Liver (tissue), 9 donors: ENCODE results near the gene TMEM221. TPM values are rescaled to one million over a fixed set of nuclear protein-coding genes. Genes with fewer than 3 reads are reported as not detected.
A peak's percentile ranks its signal among the peaks of the same experiment; 100 is the strongest.

ENCODE experiments used
- DNase-seq: peaks from one replicate; pipeline ENCODE4 v3.0.0-alpha.2; 2017; ENCODE audit warnings: low spot score
- H3K27ac ChIP-seq, 2 donors: one replicate each; pipeline ENCODE4 v1.7.0; 2013; ENCODE audit warnings: inconsistent platforms in 2 of 2, low read length in 2 of 2, control low read depth in 1 of 2, low read depth in 1 of 2, mild to moderate bottlenecking in 1 of 2
- H3K27me3 ChIP-seq, 4 donors: one replicate each; pipeline versions ENCODE4 v1.6.1 to v1.7.0; 2013; ENCODE audit warnings: low read length in 3 of 4, inconsistent platforms in 1 of 4, mild to moderate bottlenecking in 1 of 4, moderate library complexity in 1 of 4; ENCODE audit not compliant: control insufficient read depth in 4 of 4, insufficient read depth in 4 of 4
- H3K36me3 ChIP-seq, 4 donors: one replicate each; pipeline versions ENCODE4 v1.6.1 to v1.7.0; 2013; ENCODE audit warnings: low read length in 3 of 4, mild to moderate bottlenecking in 3 of 4, low read depth in 1 of 4, moderate library complexity in 1 of 4; ENCODE audit not compliant: control insufficient read depth in 4 of 4, insufficient read depth in 3 of 4
- H3K4me1 ChIP-seq, 4 donors: one replicate each; pipeline versions ENCODE4 v1.6.1 to v1.7.0; 2013; ENCODE audit warnings: low read length in 3 of 4, mild to moderate bottlenecking in 3 of 4, moderate library complexity in 1 of 4; ENCODE audit not compliant: control insufficient read depth in 4 of 4, insufficient read depth in 4 of 4
- H3K4me3 ChIP-seq, 3 donors: one replicate each; pipeline versions ENCODE4 v1.6.1 to v1.7.0; 2013; ENCODE audit warnings: low read length in 3 of 3, control low read depth in 1 of 3, low read depth in 1 of 3, mild to moderate bottlenecking in 1 of 3
- H3K9ac ChIP-seq, 2 donors: one replicate each; pipeline ENCODE4 v1.7.0; 2013; ENCODE audit warnings: low read length in 2 of 2, mild to moderate bottlenecking in 2 of 2, moderate library complexity in 2 of 2, control low read depth in 1 of 2, low read depth in 1 of 2
- H3K9me3 ChIP-seq, 4 donors: one replicate each; pipeline versions ENCODE4 v1.6.1 to v1.7.0; 2013; ENCODE audit warnings: low read length in 3 of 4; ENCODE audit not compliant: control insufficient read depth in 4 of 4
- EGR1 ChIP-seq, 2 donors: IDR thresholded peaks; 2 replicates each; pipeline ENCODE4 v1.6.1; 2016 to 2018; ENCODE audit warnings: antibody characterized with exemption in 2 of 2, low read depth in 2 of 2
- FOXA1 ChIP-seq: IDR thresholded peaks from 2 replicates; pipeline ENCODE4 v1.6.1; 2016; ENCODE audit warnings: antibody characterized with exemption
- FOXA2 ChIP-seq: IDR thresholded peaks from 2 replicates; pipeline ENCODE4 v1.6.1; 2016; ENCODE audit warnings: antibody characterized with exemption
- GABPA ChIP-seq, 2 donors: IDR thresholded peaks in 1 of 2; conservative IDR thresholded peaks in 1 of 2; 2 replicates each; pipeline ENCODE4 v1.6.1; 2016; ENCODE audit warnings: antibody characterized with exemption in 2 of 2, mild to moderate bottlenecking in 1 of 2, moderate library complexity in 1 of 2
- HNF4A ChIP-seq, 2 donors: conservative IDR thresholded peaks; 2 replicates each; pipeline ENCODE4 v1.6.1; 2016; ENCODE audit warnings: antibody characterized with exemption in 2 of 2, mild to moderate bottlenecking in 2 of 2
- HNF4G ChIP-seq: IDR thresholded peaks from 2 replicates; pipeline ENCODE4 v1.6.1; 2016; ENCODE audit warnings: antibody characterized with exemption
- JUND ChIP-seq, 2 donors: IDR thresholded peaks; 2 replicates each; pipeline ENCODE4 v1.6.1; 2016; ENCODE audit warnings: antibody characterized with exemption in 2 of 2
- NR2F2 ChIP-seq: IDR thresholded peaks from 2 replicates; pipeline ENCODE4 v1.6.1; 2016; ENCODE audit warnings: antibody characterized with exemption
- RAD21 ChIP-seq, 2 donors: IDR thresholded peaks; 2 replicates each; pipeline ENCODE4 v1.6.1; 2016; ENCODE audit warnings: antibody characterized with exemption in 2 of 2, mild to moderate bottlenecking in 2 of 2
- RXRA ChIP-seq, 2 donors: IDR thresholded peaks; 2 replicates each; pipeline ENCODE4 v1.6.1; 2017 to 2018; ENCODE audit warnings: antibody characterized with exemption in 2 of 2, mild to moderate bottlenecking in 1 of 2
- YY1 ChIP-seq: IDR thresholded peaks from 2 replicates; pipeline ENCODE4 v1.6.1; 2016; ENCODE audit warnings: antibody characterized with exemption, mild to moderate bottlenecking
- WGBS: extraction: QIAGEN DNeasy Blood & Tissue Kit; methylation state at CpG from one replicate; pipeline ENCODE4 v1.1.7; 2013; 5-methylcytosine and 5-hydroxymethylcytosine counted together
- polyA plus RNA-seq, 2 donors: library from polyadenylated mRNA; stranded (reverse) in 1 of 2; unstranded in 1 of 2; fragments of 200-250 nt in 1 of 2; fragments of >200 nt in 1 of 2; fragmentation: Nextera tagmentation in 1 of 2; extraction: Ambion mirVana in 1 of 2; gene quantifications; one replicate each; pipeline versions ENCODE4 v1.2.1 to v1.2.3, GENCODE V29; 2013 to 2015
- total RNA-seq, 2 donors: library from RNA; depleted of rRNA; stranded (reverse); fragments of >200 nt; gene quantifications; one replicate each; pipeline ENCODE4 v1.2.3, GENCODE V29; 2014
- TF ChIP-seq, protein P1 (sequence below): IDR thresholded peaks from 2 replicates; pipeline ENCODE4 v1.6.1; 2016; ENCODE audit warnings: antibody characterized with exemption
- TF ChIP-seq, protein P2 (sequence below): fragments of 150-350 bp; IDR thresholded peaks from 2 replicates; pipeline ENCODE4 v1.5.1; 2017; ENCODE audit warnings: improper control_type of control experiment, low read depth, low read length; ENCODE audit not compliant: missing input control
- TF ChIP-seq, protein P3 (sequence below): IDR thresholded peaks from 2 replicates; pipeline ENCODE4 v1.6.1; 2016; ENCODE audit warnings: antibody characterized with exemption
- TF ChIP-seq, protein P4 (sequence below): IDR thresholded peaks from 2 replicates; pipeline ENCODE4 v1.6.1; 2016; ENCODE audit warnings: antibody characterized with exemption, mild to moderate bottlenecking
- donor health status: healthy.
- donor health status: healthy.
- donor health status: healthy.
- donor health status: healthy.
- donor health status: healthy.

TMEM221 gene
- total and polyA plus RNA-seq, 4 donors = 0.06 to 0.15 (median 0.11) TPM

DNA sequence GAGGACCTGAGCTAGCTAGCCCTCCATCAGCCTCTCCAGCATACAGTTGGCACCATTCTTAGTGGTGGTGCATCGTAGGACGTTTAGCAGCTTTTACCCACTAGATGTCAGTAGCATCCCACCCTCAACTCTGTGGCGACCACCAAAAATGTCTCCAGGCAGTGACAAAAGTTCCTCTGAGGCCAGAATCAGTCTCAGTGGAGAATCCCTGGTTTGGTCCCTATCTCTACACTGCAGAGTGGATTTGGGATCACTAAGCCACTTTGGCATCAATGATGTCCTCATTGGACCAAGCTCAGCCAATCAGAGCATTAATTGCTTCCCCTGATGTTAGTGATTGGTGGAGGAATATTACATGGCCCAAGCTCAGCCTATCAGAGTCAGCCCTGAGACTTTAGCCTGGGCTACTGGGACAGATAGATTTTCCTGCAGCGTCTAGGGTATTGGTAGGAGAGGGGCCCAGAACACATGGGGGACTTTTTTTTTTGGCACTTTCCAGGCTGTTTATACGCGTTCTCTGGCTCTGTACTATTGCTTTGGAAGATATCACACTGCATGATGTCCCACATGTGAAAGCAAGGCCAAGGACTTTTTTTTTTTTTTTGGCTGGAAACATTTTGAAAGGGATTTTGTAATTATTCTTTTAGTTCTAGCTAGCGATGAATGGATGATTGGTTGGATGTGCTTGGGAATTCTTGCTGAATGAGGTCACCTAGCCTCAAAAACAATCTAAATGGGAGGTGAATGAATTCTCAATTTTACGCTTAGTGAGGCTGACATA lies 7.0 kb downstream of the TMEM221 start:
- H3K4me1 ChIP-seq = no peaks in the 10 kb centered on the region
- no peak overlapping the region for H3K4me3 ChIP-seq
- no peaks in the 10 kb centered on the region for H3K9me3 ChIP-seq
- peaks cover 0 to 2% (median 0%) of the 10 kb centered on the region in 4 donors for H3K27me3 ChIP-seq
- no peak for DNase-seq
- H3K36me3 ChIP-seq = no peaks in the 10 kb centered on the region
- H3K27ac ChIP-seq = no peak overlapping the region
- no peak overlapping the region for H3K9ac ChIP-seq
- TF ChIP-seq FOXA1 = no peak
- no peak for TF ChIP-seq HNF4G
- TF ChIP-seq, protein P1, sequence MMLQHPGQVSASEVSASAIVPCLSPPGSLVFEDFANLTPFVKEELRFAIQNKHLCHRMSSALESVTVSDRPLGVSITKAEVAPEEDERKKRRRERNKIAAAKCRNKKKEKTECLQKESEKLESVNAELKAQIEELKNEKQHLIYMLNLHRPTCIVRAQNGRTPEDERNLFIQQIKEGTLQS = no peak
- TF ChIP-seq, protein P2, sequence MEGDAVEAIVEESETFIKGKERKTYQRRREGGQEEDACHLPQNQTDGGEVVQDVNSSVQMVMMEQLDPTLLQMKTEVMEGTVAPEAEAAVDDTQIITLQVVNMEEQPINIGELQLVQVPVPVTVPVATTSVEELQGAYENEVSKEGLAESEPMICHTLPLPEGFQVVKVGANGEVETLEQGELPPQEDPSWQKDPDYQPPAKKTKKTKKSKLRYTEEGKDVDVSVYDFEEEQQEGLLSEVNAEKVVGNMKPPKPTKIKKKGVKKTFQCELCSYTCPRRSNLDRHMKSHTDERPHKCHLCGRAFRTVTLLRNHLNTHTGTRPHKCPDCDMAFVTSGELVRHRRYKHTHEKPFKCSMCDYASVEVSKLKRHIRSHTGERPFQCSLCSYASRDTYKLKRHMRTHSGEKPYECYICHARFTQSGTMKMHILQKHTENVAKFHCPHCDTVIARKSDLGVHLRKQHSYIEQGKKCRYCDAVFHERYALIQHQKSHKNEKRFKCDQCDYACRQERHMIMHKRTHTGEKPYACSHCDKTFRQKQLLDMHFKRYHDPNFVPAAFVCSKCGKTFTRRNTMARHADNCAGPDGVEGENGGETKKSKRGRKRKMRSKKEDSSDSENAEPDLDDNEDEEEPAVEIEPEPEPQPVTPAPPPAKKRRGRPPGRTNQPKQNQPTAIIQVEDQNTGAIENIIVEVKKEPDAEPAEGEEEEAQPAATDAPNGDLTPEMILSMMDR = peak; percentile 29
- TF ChIP-seq EGR1 (IDR thresholded peaks at IDR 0.05; ENCODE audit: low read depth in 2 of 2) = no peak
- TF ChIP-seq RXRA (IDR thresholded peaks at IDR 0.05) = no peak
- no peak for TF ChIP-seq YY1
- TF ChIP-seq, protein P3, sequence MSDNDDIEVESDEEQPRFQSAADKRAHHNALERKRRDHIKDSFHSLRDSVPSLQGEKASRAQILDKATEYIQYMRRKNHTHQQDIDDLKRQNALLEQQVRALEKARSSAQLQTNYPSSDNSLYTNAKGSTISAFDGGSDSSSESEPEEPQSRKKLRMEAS = no peak
- TF ChIP-seq RAD21 (IDR thresholded peaks at IDR 0.05) = peak; percentile 51 to 67
- no peak for TF ChIP-seq HNF4A (conservative IDR thresholded peaks at IDR 0.05)
- no peak for TF ChIP-seq NR2F2
- WGBS = 72% methylated on average over 8 of the region's 8 CpGs

DNA sequence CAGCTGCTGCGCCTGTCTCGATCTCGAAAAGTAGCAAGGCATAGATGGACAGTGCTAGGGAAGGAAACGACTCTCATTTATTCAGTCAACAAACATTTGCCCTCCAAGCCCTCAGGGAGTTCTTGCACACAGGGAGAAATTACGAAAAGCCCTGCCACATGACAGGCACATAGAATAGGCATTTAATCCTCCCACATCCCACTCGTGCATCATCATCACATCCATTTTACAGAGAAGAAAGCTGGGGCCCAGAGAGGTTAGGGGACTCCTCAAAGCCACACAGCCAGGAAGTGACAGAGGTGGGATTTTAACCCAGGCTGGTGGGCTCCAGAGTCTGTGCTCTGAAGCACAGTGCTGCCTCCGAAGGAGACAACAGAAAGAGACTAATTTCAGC lies 11.6 kb downstream of the TMEM221 start:
- no peak overlapping the region for H3K9ac ChIP-seq
- H3K36me3 ChIP-seq = no peaks in the 10 kb centered on the region
- no peak overlapping the region for H3K27ac ChIP-seq
- TF ChIP-seq JUND (IDR thresholded peaks at IDR 0.05) = no peak
- no peak for TF ChIP-seq GABPA (IDR thresholded peaks at IDR 0.05 in 1 of 2, conservative IDR thresholded peaks at IDR 0.05 in 1 of 2)
- TF ChIP-seq FOXA2 = no peak
- TF ChIP-seq, protein P4, sequence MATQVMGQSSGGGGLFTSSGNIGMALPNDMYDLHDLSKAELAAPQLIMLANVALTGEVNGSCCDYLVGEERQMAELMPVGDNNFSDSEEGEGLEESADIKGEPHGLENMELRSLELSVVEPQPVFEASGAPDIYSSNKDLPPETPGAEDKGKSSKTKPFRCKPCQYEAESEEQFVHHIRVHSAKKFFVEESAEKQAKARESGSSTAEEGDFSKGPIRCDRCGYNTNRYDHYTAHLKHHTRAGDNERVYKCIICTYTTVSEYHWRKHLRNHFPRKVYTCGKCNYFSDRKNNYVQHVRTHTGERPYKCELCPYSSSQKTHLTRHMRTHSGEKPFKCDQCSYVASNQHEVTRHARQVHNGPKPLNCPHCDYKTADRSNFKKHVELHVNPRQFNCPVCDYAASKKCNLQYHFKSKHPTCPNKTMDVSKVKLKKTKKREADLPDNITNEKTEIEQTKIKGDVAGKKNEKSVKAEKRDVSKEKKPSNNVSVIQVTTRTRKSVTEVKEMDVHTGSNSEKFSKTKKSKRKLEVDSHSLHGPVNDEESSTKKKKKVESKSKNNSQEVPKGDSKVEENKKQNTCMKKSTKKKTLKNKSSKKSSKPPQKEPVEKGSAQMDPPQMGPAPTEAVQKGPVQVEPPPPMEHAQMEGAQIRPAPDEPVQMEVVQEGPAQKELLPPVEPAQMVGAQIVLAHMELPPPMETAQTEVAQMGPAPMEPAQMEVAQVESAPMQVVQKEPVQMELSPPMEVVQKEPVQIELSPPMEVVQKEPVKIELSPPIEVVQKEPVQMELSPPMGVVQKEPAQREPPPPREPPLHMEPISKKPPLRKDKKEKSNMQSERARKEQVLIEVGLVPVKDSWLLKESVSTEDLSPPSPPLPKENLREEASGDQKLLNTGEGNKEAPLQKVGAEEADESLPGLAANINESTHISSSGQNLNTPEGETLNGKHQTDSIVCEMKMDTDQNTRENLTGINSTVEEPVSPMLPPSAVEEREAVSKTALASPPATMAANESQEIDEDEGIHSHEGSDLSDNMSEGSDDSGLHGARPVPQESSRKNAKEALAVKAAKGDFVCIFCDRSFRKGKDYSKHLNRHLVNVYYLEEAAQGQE = no peak
- no peak for TF ChIP-seq FOXA1
- TF ChIP-seq, protein P3 = no peak
- no peak for TF ChIP-seq RAD21 (IDR thresholded peaks at IDR 0.05)
- TF ChIP-seq, protein P2 = no peak
- no peak for TF ChIP-seq EGR1 (IDR thresholded peaks at IDR 0.05; ENCODE audit: low read depth in 2 of 2)
- TF ChIP-seq HNF4A (conservative IDR thresholded peaks at IDR 0.05) = no peak
- no peak for DNase-seq
- WGBS = 83% methylated on average over 7 of the region's 7 CpGs
- peaks cover 0 to 3% (median 0%) of the 10 kb centered on the region in 4 donors for H3K9me3 ChIP-seq
- no peaks in the 10 kb centered on the region for H3K4me1 ChIP-seq
- no peaks in the 10 kb centered on the region for H3K27me3 ChIP-seq
- H3K4me3 ChIP-seq = no peak overlapping the region
